NCI-H2081 (cell line): ENCODE measurements around the gene HIVEP3.

ENCODE experiments used
- DNase-seq, 2 experiments: peaks; one replicate each; lab custom pipeline; 2025; lab: John Stamatoyannopoulos, UW

The HIVEP3 gene

GRCh38 chr1:41872074-41872473, 46.6 kb downstream of the HIVEP3 start:
- DNase-seq = no peak

GRCh38 chr1:41870076-41870562, 48.6 kb downstream of the HIVEP3 start:
- no peak for DNase-seq

- DNase-seq = no peak
Observed at GRCh38 chr1:41868241-41868998, 50.3 kb downstream of the HIVEP3 start.

GRCh38 chr1:41866285-41866684, 52.4 kb downstream of the HIVEP3 start:
- no peak for DNase-seq

- DNase-seq = no peak
Observed at GRCh38 chr1:41864471-41865040, 54.2 kb downstream of the HIVEP3 start.

- DNase-seq = no peak
Observed at GRCh38 chr1:41863718-41864117, 55.0 kb downstream of the HIVEP3 start.

GRCh38 chr1:41862384-41863221, 56.1 kb downstream of the HIVEP3 start:
- no peak for DNase-seq

- DNase-seq = no peak
Observed at GRCh38 chr1:41861535-41862383, 57.0 kb downstream of the HIVEP3 start.

- DNase-seq = no peak
Observed at GRCh38 chr1:41860771-41861170, 58.0 kb downstream of the HIVEP3 start.

- DNase-seq = no peak
Observed at GRCh38 chr1:41860214-41860613, 58.5 kb downstream of the HIVEP3 start.

- DNase-seq = no peak
Observed at GRCh38 chr1:41859686-41860085, 59.0 kb downstream of the HIVEP3 start.

GRCh38 chr1:41856944-41857285, 61.8 kb downstream of the HIVEP3 start:
- no peak for DNase-seq

GRCh38 chr1:41856151-41856943, 62.4 kb downstream of the HIVEP3 start:
- no peak for DNase-seq

- no peak for DNase-seq
Observed at GRCh38 chr1:41855713-41856112, 63.0 kb downstream of the HIVEP3 start.

- no peak for DNase-seq
Observed at GRCh38 chr1:41853907-41854306, 64.8 kb downstream of the HIVEP3 start.

- DNase-seq = no peak
Observed at GRCh38 chr1:41852091-41852490, 66.6 kb downstream of the HIVEP3 start.

GRCh38 chr1:41851589-41851988, 67.1 kb downstream of the HIVEP3 start:
- no peak for DNase-seq

- DNase-seq = no peak
Observed at GRCh38 chr1:41850029-41850428, 68.7 kb downstream of the HIVEP3 start.

GRCh38 chr1:41849211-41849759, 69.4 kb downstream of the HIVEP3 start:
- DNase-seq = no peak

GRCh38 chr1:41848216-41848952, 70.3 kb downstream of the HIVEP3 start:
- DNase-seq = no peak
